ENCODE measurements around the gene NSL1. TPM values are rescaled to one million over a fixed set of nuclear protein-coding genes. Genes with fewer than 3 reads are reported as not detected.

The NSL1 gene
- total RNA-seq, 1 experiment from 2014 or later = 36.4 TPM

GRCh38 chr1:212687811-212688210 is 103.8 kb downstream of the NSL1 start:
- CTCF ChIA-PET = interaction anchor here (1.0 kb wide), 1 partner anchor 62 kb away, joined by 3 read pairs; no protein-coding TSS in a partner anchor
- RAD21 ChIA-PET (ENCODE audit: low non-redundant PET in 1 of 2, low total read pairs in 2 of 2, uncharacterized antibody in 2 of 2, unreplicated experiment in 2 of 2) = no interaction called here
- no peak for TF ChIP-seq POLR2A (IDR thresholded peaks at IDR 0.05; ENCODE audit: borderline replicate concordance, extremely low read depth, insufficient read depth, insufficient read length)
- no peak for TF ChIP-seq SP1 (IDR thresholded peaks at IDR 0.05; ENCODE audit: low read depth)
- TF ChIP-seq ELF1 (IDR thresholded peaks at IDR 0.05; ENCODE audit: borderline replicate concordance, low read depth) = no peak
- TF ChIP-seq FOSL1 (IDR thresholded peaks at IDR 0.05; ENCODE audit: low read depth) = no peak
- no peak for TF ChIP-seq ZNF274 (IDR thresholded peaks at IDR 0.05; ENCODE audit: low read depth, low read length)
- TF ChIP-seq CTCF (IDR thresholded peaks at IDR 0.05 in 2 of 3, conservative IDR thresholded peaks at IDR 0.05 in 1 of 3; ENCODE audit: borderline replicate concordance in 1 of 3, insufficient read depth in 1 of 3, low read depth in 2 of 3, low read length in 2 of 3) = no peak
- TF ChIP-seq RAD21 (IDR thresholded peaks at IDR 0.05; ENCODE audit: low read depth) = no peak
- TF ChIP-seq EGR1 (IDR thresholded peaks at IDR 0.05; ENCODE audit: low read depth) = no peak
- TF ChIP-seq CEBPB (IDR thresholded peaks at IDR 0.05; ENCODE audit: low read depth) = no peak
- no peak for TF ChIP-seq EZH2 (IDR thresholded peaks at IDR 0.05)
- no peak for TF ChIP-seq YY1 (IDR thresholded peaks at IDR 0.05; ENCODE audit: extremely low read depth, insufficient replicate concordance, low read depth, low read length)
- no peak for TF ChIP-seq MAX (IDR thresholded peaks at IDR 0.05)
- no peak for TF ChIP-seq SRF (IDR thresholded peaks at IDR 0.05; ENCODE audit: low read depth)
- TF ChIP-seq TCF7L2 (IDR thresholded peaks at IDR 0.05; ENCODE audit: borderline replicate concordance, extremely low read depth, insufficient read depth, insufficient read length) = no peak
- TF ChIP-seq REST (IDR thresholded peaks at IDR 0.05; ENCODE audit: low read depth) = no peak
- no peak for TF ChIP-seq CBX3 (IDR thresholded peaks at IDR 0.05; ENCODE audit: low read depth)
- TF ChIP-seq POLR2AphosphoS5 (IDR thresholded peaks at IDR 0.05; ENCODE audit: low read depth, low read length) = no peak

More at GRCh38 chr1:212687811-212688210, 103.8 kb downstream of the NSL1 start:
- ATAC-seq (no peak), DNase-seq (ENCODE audit: low read depth, low spot score) (no peak)
- Histone ChIP-seq H3K79me2 (ENCODE audit: insufficient read depth, low read length) (no peaks in the 10 kb centered on the region), H3K27me3 (ENCODE audit: insufficient read depth, low read length) (no peaks in the 10 kb centered on the region), H3K9me3 (ENCODE audit: control insufficient read depth in 1 of 2, insufficient read depth in 1 of 2, low read depth in 1 of 2, low read length in 2 of 2) (no peaks in the 10 kb centered on the region), H3K36me3 (ENCODE audit: control insufficient read depth in 1 of 2, insufficient read depth in 2 of 2, low read length in 2 of 2) (no peaks in the 10 kb centered on the region), H3K9me2 (ENCODE audit: insufficient read depth) (no peaks in the 10 kb centered on the region), H3K27ac (ENCODE audit: low read depth, low read length) (no peak overlapping the region), H3K4me1 (ENCODE audit: control insufficient read depth in 1 of 2, insufficient read depth in 2 of 2, low read length in 2 of 2) (no peaks in the 10 kb centered on the region; a peak in 1 of 4 replicates), H4K20me1 (ENCODE audit: insufficient read depth) (no peaks in the 10 kb centered on the region), H3K9ac (ENCODE audit: low read length) (no peak overlapping the region), H3K4me3 (replicated peaks in 1 of 2; ENCODE audit: low read depth in 1 of 2, low read length in 2 of 2) (no peak overlapping the region), H2AFZ (ENCODE audit: low read depth, low read length, poor library complexity, severe bottlenecking) (no peak overlapping the region), H3K4me2 (ENCODE audit: low read length) (no peak overlapping the region)
- BruUV-seq (replicated peaks) = no TSS peak
- intact Hi-C loops (cut with micrococcal nuclease) = no loop called here
- POLR2A ChIA-PET = no interaction called here
